ENCODE measurements around the gene E2F2. TPM values are rescaled to one million over a fixed set of nuclear protein-coding genes. Genes with fewer than 3 reads are reported as not detected.

Gene E2F2
- polyA plus RNA-seq, 1 donor (not counting 4 experiments of a cell fraction or from before 2014, with no cell fraction given): 0.05 TPM

DNA sequence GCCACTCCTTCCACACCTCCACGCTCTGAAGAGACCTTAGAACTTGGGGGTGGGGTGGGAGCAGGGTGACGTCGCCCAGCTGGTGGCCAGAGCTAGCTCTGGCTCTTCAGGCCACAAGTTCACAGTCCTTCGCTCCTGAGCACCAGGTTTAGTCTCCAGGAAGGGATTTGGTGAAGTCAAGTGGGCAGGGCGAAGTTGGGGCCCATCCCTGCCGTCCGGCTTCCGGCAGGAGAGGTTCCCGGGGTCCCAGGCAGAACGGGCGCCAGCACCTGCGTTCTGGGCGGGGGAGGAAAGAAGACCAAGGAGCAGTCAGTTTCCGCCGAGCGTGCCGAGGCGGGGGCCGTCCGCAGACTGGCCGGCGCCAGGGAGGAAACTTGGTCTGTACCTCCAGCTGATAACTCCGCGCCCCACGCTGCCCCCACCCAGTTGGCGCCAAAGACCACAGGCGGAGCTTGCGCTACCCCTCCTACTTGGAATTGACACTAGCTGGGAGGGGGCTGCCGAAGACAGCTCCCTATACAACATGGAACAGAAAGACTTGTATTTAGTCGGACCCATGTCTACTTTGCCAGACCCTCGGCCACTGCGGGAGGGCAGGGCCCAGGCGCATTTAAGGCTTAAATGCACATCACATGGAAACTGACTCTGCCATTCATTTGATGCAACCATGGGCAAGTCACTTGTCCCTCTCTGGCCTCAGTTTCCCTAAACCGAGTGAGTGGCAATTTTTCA, 27.3 kb upstream of the E2F2 start:
- H3K9ac ChIP-seq (ENCODE audit: control insufficient read depth, extremely low read depth, insufficient read depth, low read length): peak overlapping the region; percentile 79
- no peaks in the 10 kb centered on the region for H3K9me3 ChIP-seq (ENCODE audit: control insufficient read depth, low read depth, low read length)
- dilution Hi-C loops (cut with MboI; ENCODE audit: extremely low pct_ligation_motif_present, low sequenced_read_pairs): no loop called here
- no peaks in the 10 kb centered on the region for H3K27me3 ChIP-seq (ENCODE audit: control insufficient read depth, extremely low read depth, insufficient read depth, low read length)
- H3K36me3 ChIP-seq (ENCODE audit: control insufficient read depth in 2 of 2, extremely low read depth in 1 of 2, insufficient read depth in 2 of 2, low read length in 2 of 2): no peaks in the 10 kb centered on the region
- no peaks in the 10 kb centered on the region for H4K20me1 ChIP-seq (ENCODE audit: control insufficient read depth, extremely low read depth, insufficient read depth, low read length)
- H3K4me1 ChIP-seq (ENCODE audit: control insufficient read depth, extremely low read depth, insufficient read depth, low read length): peaks cover 56% of the 10 kb centered on the region
- H3K9me1 ChIP-seq (ENCODE audit: control insufficient read depth, extremely low read depth, insufficient read depth, low read length): no peaks in the 10 kb centered on the region
- TF ChIP-seq EZH2 (IDR thresholded peaks at IDR 0.05; ENCODE audit: low read length): no peak
- TF ChIP-seq, protein P1, sequence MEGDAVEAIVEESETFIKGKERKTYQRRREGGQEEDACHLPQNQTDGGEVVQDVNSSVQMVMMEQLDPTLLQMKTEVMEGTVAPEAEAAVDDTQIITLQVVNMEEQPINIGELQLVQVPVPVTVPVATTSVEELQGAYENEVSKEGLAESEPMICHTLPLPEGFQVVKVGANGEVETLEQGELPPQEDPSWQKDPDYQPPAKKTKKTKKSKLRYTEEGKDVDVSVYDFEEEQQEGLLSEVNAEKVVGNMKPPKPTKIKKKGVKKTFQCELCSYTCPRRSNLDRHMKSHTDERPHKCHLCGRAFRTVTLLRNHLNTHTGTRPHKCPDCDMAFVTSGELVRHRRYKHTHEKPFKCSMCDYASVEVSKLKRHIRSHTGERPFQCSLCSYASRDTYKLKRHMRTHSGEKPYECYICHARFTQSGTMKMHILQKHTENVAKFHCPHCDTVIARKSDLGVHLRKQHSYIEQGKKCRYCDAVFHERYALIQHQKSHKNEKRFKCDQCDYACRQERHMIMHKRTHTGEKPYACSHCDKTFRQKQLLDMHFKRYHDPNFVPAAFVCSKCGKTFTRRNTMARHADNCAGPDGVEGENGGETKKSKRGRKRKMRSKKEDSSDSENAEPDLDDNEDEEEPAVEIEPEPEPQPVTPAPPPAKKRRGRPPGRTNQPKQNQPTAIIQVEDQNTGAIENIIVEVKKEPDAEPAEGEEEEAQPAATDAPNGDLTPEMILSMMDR (optimal IDR thresholded peaks at IDR 0.05 in 1 of 3, IDR thresholded peaks at IDR 0.05 in 1 of 3, conservative IDR thresholded peaks at IDR 0.05 in 1 of 3; ENCODE audit: extremely low read depth in 1 of 3, insufficient read depth in 2 of 3, low read length in 3 of 3): no peak
- H2AFZ ChIP-seq (ENCODE audit: control insufficient read depth, low read length): peak overlapping the region; percentile 40
- H3K4me2 ChIP-seq (ENCODE audit: control insufficient read depth, extremely low read depth, insufficient read depth, low read depth, low read length): peak overlapping the region; percentile 94
- FAIRE-seq (no peak), DNase-seq (ENCODE audit: low read depth, low spot score) (no peak)
- peaks cover 7% of the 10 kb centered on the region for H3K79me2 ChIP-seq (ENCODE audit: control insufficient read depth, insufficient read depth, low read length)
- H3K27ac ChIP-seq (ENCODE audit: control insufficient read depth, insufficient read depth, low read length): peak overlapping the region; percentile 78
- peak overlapping the region; percentile 54 to 92 (median 79) for H3K4me3 ChIP-seq (ENCODE audit: control insufficient read depth in 2 of 3, extremely low read depth in 1 of 3, insufficient read depth in 2 of 3, low read depth in 1 of 3, low read length in 3 of 3)

DNA sequence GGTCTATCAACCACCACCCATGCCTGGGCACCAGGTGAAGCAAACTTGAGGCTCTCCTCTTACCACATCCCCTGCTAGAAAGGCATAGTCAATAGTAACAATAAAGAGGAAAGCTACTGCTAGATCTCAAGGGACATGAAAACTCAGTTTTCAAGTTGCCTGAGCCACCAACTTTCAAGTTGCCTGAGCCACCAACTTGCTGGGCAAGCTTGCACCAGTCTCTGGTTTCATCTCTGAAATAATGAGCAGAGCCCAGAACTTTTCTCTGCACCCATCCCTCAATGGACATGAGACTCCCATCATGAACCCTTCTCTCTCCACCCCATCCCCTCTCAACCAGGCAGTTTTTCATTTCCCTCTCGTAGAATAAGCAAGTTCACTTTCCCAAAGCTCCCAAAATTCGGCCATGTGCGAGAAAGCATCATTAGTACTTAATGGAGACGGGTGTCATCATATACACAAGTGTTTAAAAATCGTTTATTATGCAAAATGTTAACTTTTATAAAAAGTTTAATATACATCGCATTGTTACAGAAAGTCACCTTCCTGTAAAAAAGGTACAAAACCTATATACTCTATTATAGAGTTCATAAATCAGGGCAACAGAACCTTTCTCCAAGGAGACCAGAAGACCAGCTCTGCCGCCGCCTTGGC, 26.6 kb upstream of the E2F2 start:
- H3K4me3 ChIP-seq (ENCODE audit: control insufficient read depth in 2 of 3, extremely low read depth in 1 of 3, insufficient read depth in 2 of 3, low read depth in 1 of 3, low read length in 3 of 3): peak overlapping the region; percentile 54 to 92 (median 79)
- dilution Hi-C loops (cut with MboI; ENCODE audit: extremely low pct_ligation_motif_present, low sequenced_read_pairs): no loop called here
- H3K27me3 ChIP-seq (ENCODE audit: control insufficient read depth, extremely low read depth, insufficient read depth, low read length): no peaks in the 10 kb centered on the region
- FAIRE-seq (no peak), DNase-seq (ENCODE audit: low read depth, low spot score) (no peak)
- H4K20me1 ChIP-seq (ENCODE audit: control insufficient read depth, extremely low read depth, insufficient read depth, low read length): no peaks in the 10 kb centered on the region
- no peaks in the 10 kb centered on the region for H3K9me3 ChIP-seq (ENCODE audit: control insufficient read depth, low read depth, low read length)
- peaks cover 7% of the 10 kb centered on the region for H3K79me2 ChIP-seq (ENCODE audit: control insufficient read depth, insufficient read depth, low read length)
- no peak for TF ChIP-seq EZH2 (IDR thresholded peaks at IDR 0.05; ENCODE audit: low read length)
- TF ChIP-seq, protein P1 (optimal IDR thresholded peaks at IDR 0.05 in 1 of 3, IDR thresholded peaks at IDR 0.05 in 1 of 3, conservative IDR thresholded peaks at IDR 0.05 in 1 of 3; ENCODE audit: extremely low read depth in 1 of 3, insufficient read depth in 2 of 3, low read length in 3 of 3): no peak
- H3K9me1 ChIP-seq (ENCODE audit: control insufficient read depth, extremely low read depth, insufficient read depth, low read length): no peaks in the 10 kb centered on the region
- H3K36me3 ChIP-seq (ENCODE audit: control insufficient read depth in 2 of 2, extremely low read depth in 1 of 2, insufficient read depth in 2 of 2, low read length in 2 of 2): no peaks in the 10 kb centered on the region
- peak overlapping the region; percentile 94 for H3K4me2 ChIP-seq (ENCODE audit: control insufficient read depth, extremely low read depth, insufficient read depth, low read depth, low read length)
- no peak overlapping the region for H2AFZ ChIP-seq (ENCODE audit: control insufficient read depth, low read length)
- peak overlapping the region; percentile 79 for H3K9ac ChIP-seq (ENCODE audit: control insufficient read depth, extremely low read depth, insufficient read depth, low read length)
- peaks cover 56% of the 10 kb centered on the region for H3K4me1 ChIP-seq (ENCODE audit: control insufficient read depth, extremely low read depth, insufficient read depth, low read length)
- H3K27ac ChIP-seq (ENCODE audit: control insufficient read depth, insufficient read depth, low read length): peak overlapping the region; percentile 78

Data from keratinocyte (primary cell).